LNCAP (cell line): ENCODE data around the gene GFOD1.

Source experiments
- TF ChIP-seq, protein P1 (sequence below): fragments of 450-650 bp; IDR thresholded peaks from 2 replicates; pipeline ENCODE4 v1.5.1; 2017; ENCODE audit warnings: mild to moderate bottlenecking

The GFOD1 gene

DNA sequence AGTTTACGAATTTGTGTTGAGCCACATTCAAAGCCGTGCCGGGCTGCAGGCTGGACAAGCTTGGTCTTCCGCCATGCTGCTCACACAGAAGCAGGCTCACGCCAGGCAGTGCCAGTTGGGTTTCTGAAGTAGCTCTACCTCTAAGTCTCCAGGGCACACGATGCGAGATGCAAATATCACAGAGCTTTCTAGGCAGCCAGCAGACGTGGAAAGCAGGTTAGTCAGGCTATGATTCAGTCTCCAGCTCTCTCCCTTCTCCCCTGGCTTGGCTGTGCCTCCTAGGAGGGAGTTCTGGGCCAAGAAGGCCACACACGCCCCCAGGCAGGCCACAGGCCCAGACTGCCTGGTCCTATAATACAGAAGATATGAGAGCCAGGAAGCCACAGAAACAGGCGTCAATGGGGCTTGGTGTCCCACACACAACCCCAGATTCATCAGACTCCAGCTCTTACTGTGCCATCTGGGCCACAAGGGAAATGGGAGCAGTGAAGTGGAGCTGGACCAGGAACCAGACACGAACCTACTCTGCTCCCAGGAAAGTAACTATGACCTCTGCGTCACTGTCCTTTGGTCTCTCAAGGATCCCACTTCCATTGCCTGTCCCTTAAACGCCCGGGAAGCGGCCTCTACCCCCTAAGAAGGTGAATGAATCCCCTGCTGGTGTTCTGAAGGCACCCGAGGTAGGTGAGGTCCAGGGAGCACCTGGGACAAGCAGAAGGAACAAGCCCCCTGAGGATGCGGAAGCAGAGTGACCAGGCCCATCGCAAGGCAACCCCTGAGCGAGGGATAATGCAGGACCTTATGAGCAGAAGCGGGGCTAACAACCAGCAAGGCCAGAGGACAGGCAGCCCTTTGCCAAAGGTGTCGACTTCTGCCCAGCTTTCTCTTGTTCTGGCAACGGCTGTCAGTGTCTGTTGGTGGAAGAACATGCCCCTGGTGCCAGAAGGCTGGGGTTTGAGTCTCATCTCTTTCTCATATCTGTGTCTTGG, 61.2 kb downstream of the GFOD1 start:
- TF ChIP-seq, protein P1, sequence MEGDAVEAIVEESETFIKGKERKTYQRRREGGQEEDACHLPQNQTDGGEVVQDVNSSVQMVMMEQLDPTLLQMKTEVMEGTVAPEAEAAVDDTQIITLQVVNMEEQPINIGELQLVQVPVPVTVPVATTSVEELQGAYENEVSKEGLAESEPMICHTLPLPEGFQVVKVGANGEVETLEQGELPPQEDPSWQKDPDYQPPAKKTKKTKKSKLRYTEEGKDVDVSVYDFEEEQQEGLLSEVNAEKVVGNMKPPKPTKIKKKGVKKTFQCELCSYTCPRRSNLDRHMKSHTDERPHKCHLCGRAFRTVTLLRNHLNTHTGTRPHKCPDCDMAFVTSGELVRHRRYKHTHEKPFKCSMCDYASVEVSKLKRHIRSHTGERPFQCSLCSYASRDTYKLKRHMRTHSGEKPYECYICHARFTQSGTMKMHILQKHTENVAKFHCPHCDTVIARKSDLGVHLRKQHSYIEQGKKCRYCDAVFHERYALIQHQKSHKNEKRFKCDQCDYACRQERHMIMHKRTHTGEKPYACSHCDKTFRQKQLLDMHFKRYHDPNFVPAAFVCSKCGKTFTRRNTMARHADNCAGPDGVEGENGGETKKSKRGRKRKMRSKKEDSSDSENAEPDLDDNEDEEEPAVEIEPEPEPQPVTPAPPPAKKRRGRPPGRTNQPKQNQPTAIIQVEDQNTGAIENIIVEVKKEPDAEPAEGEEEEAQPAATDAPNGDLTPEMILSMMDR, result no peak

DNA sequence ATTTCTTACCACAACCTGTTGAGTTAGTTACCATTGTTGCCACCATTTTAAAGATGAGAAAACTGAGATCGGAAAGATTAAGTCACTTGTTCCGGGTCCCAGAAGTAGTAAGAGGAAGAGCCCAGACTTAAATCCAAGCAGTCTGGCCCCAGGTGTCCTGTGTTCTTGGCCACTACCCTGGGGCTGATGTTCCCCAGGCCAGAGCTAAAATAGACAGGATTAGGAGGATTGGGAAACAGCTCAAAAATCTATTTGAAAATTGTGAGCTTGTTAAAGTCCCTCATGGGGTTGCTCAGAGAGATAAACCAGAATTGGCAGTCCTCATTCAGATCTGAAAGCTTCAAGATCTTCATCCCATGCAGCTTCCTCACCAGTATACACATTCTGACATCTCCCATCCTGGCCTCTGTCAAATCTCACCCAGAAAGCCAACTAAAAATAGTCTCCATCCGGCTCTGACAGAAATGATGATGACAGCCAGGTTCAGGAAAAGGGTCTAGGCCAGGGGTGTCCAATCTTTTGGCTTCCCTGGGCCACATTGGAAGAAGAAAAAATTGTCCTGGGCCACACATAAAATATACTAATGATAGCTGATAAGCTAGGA, 62.0 kb downstream of the GFOD1 start:
- TF ChIP-seq, protein P1, result no peak

DNA sequence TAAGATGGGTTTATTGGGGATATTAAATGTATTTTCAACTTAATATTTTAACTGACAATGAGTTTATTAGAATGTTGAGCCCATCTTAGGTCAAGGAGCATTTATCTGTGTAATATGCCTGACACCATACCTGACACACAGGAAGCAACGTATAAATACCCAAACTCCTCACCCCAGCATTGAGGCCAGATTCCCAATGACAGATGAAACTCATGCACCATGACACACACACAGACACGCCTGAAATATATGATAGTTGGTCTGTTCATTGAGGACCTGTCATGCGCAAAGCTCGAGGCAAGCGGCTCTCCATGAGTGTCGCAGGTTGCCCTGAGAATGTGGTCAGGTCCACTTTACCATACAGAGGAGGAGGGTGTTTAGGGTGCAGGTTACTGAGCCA, 64.1 kb downstream of the GFOD1 start:
- TF ChIP-seq, protein P1, result no peak

DNA sequence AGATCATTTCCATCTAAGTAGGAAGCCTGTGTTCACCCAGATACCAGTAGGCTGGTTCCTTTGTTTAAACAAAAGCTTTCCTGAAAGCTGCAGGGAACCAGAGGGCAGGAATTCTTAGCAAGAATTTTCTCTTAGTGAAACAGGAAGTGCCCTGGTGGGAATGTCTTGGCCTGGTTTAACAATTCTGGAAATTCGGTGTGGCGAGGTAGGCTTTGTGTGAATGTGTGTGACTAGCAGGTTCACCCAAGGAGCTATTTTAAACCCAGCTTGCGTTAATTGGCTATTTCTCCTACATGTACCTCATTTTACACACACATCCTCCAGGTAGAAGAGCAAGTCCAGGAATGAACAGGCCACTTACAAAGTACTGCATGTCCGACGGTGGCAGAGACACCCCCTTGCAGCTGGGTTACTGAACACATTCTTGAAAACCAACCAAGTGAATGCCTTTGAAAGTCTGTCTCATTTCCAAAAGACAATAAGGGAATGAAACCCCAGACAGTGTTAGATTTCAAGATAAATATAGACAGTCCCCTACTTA, 64.6 kb downstream of the GFOD1 start:
- TF ChIP-seq, protein P1, result no peak

DNA sequence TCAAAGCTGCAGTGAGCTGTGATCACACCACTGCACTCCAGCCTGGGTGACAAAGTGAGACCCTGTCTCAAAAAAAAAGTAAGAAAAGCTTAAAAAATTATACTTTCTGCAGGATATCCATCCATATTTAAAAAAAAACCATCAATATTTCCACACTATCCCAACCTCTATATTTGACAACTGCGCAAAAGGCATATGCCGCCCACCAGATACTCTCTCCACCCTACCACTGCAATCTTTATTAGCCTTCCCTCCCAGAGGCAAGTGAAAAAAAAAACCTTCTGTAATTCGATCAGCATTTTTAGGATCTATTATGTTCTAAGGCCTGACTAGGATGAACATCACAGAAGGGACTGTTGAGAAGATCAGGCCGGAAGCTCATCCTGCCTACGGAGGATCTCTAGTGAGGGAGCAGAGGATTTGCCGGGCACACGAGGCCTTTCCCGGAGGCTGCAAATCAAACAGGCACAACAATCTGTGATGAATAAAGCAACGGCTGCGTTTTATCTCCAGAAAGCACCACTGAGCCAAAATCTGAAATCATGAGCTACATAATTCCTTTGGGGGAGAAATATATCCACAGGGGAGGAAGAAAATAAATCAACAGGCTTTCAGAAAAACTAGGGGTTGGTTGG, 65.9 kb downstream of the GFOD1 start:
- TF ChIP-seq, protein P1, result no peak

DNA sequence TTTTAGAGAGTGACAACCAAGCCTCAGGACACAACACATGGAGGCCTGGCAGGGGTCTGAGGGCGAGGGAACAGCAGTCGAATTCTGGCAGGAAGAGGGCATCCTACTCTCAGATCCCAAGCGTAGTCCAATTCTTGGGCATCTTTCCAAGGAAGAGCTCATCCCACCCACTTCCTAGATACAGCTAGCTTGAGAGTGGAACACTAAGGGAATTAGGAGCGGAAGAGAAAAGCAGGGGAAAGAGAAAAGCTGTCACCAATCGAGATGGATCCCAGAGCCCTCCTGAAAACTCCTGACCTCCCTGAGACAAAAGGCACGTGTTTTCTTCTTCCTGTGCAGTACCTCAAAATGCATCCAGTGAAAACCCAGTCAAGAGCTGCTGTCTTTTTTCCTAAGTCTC, 67.1 kb downstream of the GFOD1 start:
- TF ChIP-seq, protein P1, result no peak

DNA sequence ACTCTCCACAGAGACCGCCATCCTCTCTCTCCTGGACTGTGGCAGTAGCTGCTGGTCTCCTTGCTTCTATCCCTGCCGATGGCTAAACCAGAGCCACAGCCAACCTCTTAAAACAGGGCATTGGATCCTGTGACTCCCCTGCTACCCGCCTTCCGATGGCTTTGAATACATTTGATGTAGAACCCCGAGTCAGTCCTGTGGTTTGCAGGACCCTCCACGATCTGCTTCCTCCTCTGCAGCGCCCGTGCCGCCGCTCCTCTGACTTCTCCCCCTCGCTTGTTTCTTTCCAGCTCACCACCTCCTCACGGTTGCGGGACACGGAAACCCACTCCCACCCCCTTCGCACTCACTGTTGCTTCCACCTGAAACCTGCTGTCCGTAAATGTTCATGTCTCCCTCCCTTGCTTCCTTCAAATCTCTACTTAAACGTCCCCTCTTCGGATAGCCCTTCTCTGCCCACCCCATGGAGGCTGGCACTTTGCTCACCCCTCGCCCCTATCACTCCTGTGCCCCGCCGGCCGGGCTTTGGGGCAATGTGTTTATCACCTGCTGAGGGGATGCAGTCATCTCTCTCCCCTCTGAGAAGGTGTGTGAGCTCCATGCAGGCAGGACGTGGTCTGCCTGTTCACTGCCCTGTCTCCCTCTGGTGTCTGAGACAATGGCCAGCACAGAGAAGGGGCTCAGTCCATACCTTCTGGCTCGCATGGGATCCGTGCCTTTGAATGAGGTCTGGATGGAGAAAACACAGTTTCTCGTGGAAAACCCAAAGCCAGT, 67.8 kb downstream of the GFOD1 start:
- TF ChIP-seq, protein P1, result no peak
